Stimulated activated effector memory CD8-positive, alpha-beta T cell treated with anti-CD3 and anti-CD28 coated beads, Interleukin-12 subunit alpha, Interleukin-12 subunit beta, amount 100 ng/mL, for 72 hours (primary cell): ENCODE data around the gene FAM131B.

Experiments
- ATAC-seq: fragments of 150-1000 bp; cut with Tn5 transposase; 2 replicates; pipeline ENCODE4 v1.10.0; 2021
- DNase-seq, 2 donors: peaks; one replicate each; pipeline ENCODE4 v3.0.0; 2021 to 2022; ENCODE audit warnings: low spot score in 2 of 2
- H3K27ac Mint-ChIP-seq: one replicate; pipeline ENCODE4 v1.8.0; 2022; ENCODE audit warnings: mild to moderate bottlenecking, mixed read lengths
- H3K36me3 Mint-ChIP-seq: one replicate; pipeline ENCODE4 v1.8.0; 2022; ENCODE audit warnings: mild to moderate bottlenecking, mixed read lengths
- H3K4me1 Mint-ChIP-seq: one replicate; pipeline ENCODE4 v1.8.0; 2022; ENCODE audit warnings: mixed read lengths
- H3K4me3 Mint-ChIP-seq: one replicate; pipeline ENCODE4 v1.8.0; 2022; ENCODE audit warnings: mild to moderate bottlenecking, mixed read lengths
- H3K9me3 Mint-ChIP-seq: one replicate; pipeline ENCODE4 v1.8.0; 2022; ENCODE audit warnings: mixed read lengths

The FAM131B gene

DNA sequence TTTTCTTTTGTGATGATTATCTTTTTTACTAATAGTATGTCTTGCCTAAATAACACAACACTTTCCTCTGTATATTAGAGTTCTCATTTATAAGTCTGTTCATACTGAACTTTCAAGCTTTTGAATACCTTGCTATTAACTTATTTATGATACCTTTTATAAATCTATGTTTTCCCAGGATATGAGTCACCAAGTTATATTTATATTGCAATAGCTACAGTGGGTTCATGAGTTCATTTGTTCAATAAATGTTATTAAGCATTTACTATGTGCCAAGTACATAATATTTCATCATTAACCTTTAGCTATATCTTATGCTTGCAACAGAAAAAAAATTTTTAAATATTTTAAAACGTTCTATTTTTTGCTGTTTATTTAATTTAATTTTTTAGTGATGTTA lies 28.3 kb downstream of the FAM131B start:
- DNase-seq (no peak), ATAC-seq (no peak)
- H3K27ac Mint-ChIP-seq: no peak overlapping the region
- H3K4me1 Mint-ChIP-seq: no peaks in the 10 kb centered on the region
- H3K4me3 Mint-ChIP-seq: no peak overlapping the region
- no peaks in the 10 kb centered on the region for H3K36me3 Mint-ChIP-seq
- H3K9me3 Mint-ChIP-seq: no peaks in the 10 kb centered on the region

DNA sequence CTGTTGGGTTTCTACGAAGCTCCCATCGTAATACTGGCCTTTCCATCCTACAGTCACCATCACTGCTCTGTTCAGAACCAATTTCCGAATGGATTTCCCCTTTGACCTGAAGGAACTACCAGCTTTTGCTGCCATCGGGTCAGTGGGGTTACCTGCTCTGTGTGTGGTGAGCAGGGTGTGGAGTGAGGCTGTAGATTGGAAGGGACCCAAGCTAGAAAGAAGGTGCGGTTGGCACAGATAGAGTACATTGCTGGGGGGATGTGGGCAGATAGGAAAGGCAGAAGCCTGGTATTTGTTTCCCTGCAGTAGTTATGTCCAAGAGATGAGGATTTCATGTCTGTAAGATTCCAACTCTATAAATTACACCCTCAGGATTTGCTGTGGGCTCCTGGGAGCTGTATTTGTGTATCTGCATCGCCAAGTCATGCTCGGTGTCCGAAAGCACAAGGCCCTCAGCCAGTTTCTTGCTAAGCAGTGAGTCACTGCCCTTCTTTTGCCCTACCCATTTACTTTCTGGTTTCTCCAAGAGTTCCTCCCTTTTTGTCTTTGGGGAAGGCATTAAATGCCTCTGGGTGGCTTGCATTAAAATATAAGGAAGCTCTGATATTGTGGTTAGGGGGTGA lies 31.2 kb downstream of the FAM131B start:
- no peak for ATAC-seq
- peak overlapping the region; percentile 33 for H3K27ac Mint-ChIP-seq
- H3K36me3 Mint-ChIP-seq: no peaks in the 10 kb centered on the region
- H3K4me1 Mint-ChIP-seq: peaks cover 4% of the 10 kb centered on the region
- H3K4me3 Mint-ChIP-seq: no peak overlapping the region
- no peak for DNase-seq
- H3K9me3 Mint-ChIP-seq: no peaks in the 10 kb centered on the region

- Mint-ChIP-seq H3K4me1 (peaks cover 11% of the 10 kb centered on the region), H3K36me3 (no peaks in the 10 kb centered on the region), H3K9me3 (no peaks in the 10 kb centered on the region), H3K27ac (peak overlapping the region; percentile 2), H3K4me3 (no peak overlapping the region)
- ATAC-seq (no peak), DNase-seq (no peak)
Observed at GRCh38 chr7:143329471-143330170, 32.9 kb downstream of the FAM131B start.

DNA sequence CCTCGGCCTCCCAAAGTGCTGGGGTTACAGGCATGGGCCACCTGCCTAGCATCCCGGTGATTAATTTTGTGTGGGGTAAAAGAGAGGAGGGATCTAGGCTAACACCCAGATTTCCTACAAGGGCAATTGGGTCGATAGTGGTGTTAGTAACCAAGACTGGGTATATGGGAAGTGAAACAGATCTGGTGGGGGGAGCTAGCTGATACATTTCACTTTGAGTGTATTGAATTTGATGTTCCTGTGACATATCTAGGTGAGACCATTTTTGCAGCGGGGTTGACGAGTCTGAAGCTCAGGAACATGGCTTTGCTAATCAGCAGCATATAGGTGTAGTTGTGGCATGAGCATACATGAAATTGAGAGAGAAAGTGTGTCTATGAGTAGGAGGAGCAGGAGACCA lies 34.6 kb downstream of the FAM131B start:
- H3K27ac Mint-ChIP-seq: no peak overlapping the region
- H3K9me3 Mint-ChIP-seq: no peaks in the 10 kb centered on the region
- H3K4me1 Mint-ChIP-seq: peaks cover 11% of the 10 kb centered on the region
- H3K4me3 Mint-ChIP-seq: no peak overlapping the region
- ATAC-seq (no peak), DNase-seq (no peak)
- no peaks in the 10 kb centered on the region for H3K36me3 Mint-ChIP-seq

- H3K4me3 Mint-ChIP-seq: no peak overlapping the region
Observed at GRCh38 chr7:143325240-143325639, 37.3 kb downstream of the FAM131B start.

GRCh38 chr7:143323653-143324052 lies 38.9 kb downstream of the FAM131B start:
- ATAC-seq (no peak), DNase-seq (no peak)
- H3K9me3 Mint-ChIP-seq: no peaks in the 10 kb centered on the region
- no peak overlapping the region for H3K27ac Mint-ChIP-seq
- no peak overlapping the region for H3K4me3 Mint-ChIP-seq
- no peaks in the 10 kb centered on the region for H3K36me3 Mint-ChIP-seq
- H3K4me1 Mint-ChIP-seq: peaks cover 11% of the 10 kb centered on the region

More at GRCh38 chr7:143325240-143325639, 37.3 kb downstream of the FAM131B start:
- ATAC-seq (no peak), DNase-seq (no peak)
- H3K36me3 Mint-ChIP-seq: no peaks in the 10 kb centered on the region
- peak overlapping the region; percentile 24 for H3K27ac Mint-ChIP-seq
- peaks cover 11% of the 10 kb centered on the region for H3K4me1 Mint-ChIP-seq
- no peaks in the 10 kb centered on the region for H3K9me3 Mint-ChIP-seq

DNA sequence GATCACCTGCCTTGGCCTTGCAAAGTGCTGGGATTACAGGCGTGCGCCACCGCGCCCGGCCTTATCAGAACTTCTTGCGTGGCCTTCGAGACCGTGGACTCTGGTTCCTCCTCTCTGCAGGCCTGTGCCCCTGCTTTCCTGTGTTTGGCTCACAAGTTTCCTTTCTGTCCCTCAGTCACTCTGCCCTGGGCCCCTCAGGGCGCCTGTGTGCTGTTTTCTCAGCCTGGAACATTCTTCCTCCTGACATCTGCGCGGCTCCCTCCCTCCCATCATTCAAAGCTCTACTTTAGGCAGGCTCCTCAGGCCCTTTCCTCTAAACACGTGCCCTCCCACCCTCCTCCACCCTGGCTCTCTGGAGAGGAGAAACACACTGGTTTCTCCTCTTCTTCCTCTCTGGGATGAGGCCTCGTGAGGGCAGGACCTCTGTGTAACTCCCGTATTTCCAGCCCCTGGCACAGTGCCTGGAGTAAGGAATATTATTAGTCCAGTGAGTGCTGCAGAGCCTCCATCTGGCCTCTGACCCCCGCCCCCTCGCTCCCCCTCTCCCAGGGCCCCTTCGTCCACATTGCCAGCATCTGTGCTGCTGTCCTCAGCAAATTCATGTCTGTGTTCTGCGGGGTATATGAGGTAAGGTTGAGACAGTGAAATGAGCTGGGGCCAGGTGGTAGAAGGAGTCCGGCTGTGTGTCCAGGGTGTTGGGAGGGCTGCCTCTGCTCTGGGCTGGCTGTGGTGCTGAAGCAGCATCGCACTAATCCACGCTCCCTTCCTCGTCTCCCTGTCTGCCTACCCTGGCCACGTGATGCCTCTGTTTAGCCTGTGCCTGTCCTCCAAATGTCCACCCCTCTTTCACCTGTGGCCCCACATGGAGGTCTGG lies 39.5 kb downstream of the FAM131B start:
- ATAC-seq (no peak), DNase-seq (no peak)
- peaks cover 9% of the 10 kb centered on the region for H3K4me1 Mint-ChIP-seq

DNA sequence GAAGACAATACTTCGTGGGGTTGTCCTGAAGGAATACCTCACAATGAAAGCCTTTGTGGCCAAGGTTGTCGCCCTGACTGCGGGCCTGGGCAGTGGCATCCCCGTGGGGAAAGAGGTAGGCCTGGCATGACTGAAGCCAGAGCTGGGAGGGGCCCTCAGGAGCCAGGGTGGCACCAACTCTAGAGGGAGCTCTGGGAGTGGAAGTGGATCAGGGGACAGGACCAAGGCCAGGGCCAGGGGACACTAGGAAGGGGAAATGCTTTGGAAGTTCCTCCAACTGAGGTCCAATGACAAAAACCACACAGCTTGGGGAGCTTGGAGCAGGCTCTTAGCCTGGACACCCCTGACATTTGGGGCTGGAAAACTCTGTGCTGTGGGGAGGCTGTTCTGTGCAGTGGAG lies 40.8 kb downstream of the FAM131B start:
- H3K4me1 Mint-ChIP-seq: peaks cover 7% of the 10 kb centered on the region
- no peak for DNase-seq
- ATAC-seq: no peak
- H3K9me3 Mint-ChIP-seq: no peaks in the 10 kb centered on the region
- no peak overlapping the region for H3K4me3 Mint-ChIP-seq
- no peaks in the 10 kb centered on the region for H3K36me3 Mint-ChIP-seq
- no peak overlapping the region for H3K27ac Mint-ChIP-seq

More for the DNA sequence above, 39.5 kb downstream of the FAM131B start:
- Mint-ChIP-seq H3K36me3 (no peaks in the 10 kb centered on the region), H3K4me3 (no peak overlapping the region), H3K9me3 (no peaks in the 10 kb centered on the region), H3K27ac (no peak overlapping the region)

GRCh38 chr7:143321242-143321641 lies 41.3 kb downstream of the FAM131B start:
- Mint-ChIP-seq H3K4me1 (peaks cover 7% of the 10 kb centered on the region), H3K9me3 (no peaks in the 10 kb centered on the region), H3K27ac (no peak overlapping the region), H3K36me3 (no peaks in the 10 kb centered on the region), H3K4me3 (no peak overlapping the region)
- no peak for ATAC-seq
- DNase-seq: no peak

- no peak overlapping the region for H3K27ac Mint-ChIP-seq
- H3K4me1 Mint-ChIP-seq: peaks cover 5% of the 10 kb centered on the region
- H3K9me3 Mint-ChIP-seq: no peaks in the 10 kb centered on the region
- H3K36me3 Mint-ChIP-seq: no peaks in the 10 kb centered on the region
- H3K4me3 Mint-ChIP-seq: no peak overlapping the region
- ATAC-seq (no peak), DNase-seq (no peak)
Observed at GRCh38 chr7:143320620-143321019, 41.9 kb downstream of the FAM131B start.

DNA sequence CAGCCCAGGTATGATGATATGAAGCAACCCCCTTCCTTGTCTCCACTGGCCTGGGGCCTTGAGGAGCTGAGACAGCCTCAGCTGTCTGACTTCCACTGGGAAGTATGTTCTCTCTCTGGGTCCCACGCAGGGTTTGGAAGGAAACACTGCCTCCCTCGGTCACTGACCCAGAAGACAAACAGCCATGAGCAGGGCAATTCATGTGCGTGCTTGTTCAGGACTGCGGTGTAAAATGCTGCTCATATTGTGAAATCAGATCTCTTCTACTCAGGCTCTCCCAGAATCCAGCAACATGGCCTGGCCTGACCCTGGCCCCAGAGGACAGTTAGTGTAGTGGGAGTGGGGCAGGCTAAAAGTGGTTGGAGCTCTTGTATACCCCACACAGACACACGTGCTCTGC lies 43.9 kb downstream of the FAM131B start:
- no peaks in the 10 kb centered on the region for H3K36me3 Mint-ChIP-seq
- H3K27ac Mint-ChIP-seq: no peak overlapping the region
- ATAC-seq: no peak
- H3K4me1 Mint-ChIP-seq: no peaks in the 10 kb centered on the region
- no peak overlapping the region for H3K4me3 Mint-ChIP-seq
- H3K9me3 Mint-ChIP-seq: no peaks in the 10 kb centered on the region
- DNase-seq: no peak

- Mint-ChIP-seq H3K4me3 (no peak overlapping the region), H3K27ac (no peak overlapping the region), H3K4me1 (no peaks in the 10 kb centered on the region), H3K36me3 (no peaks in the 10 kb centered on the region), H3K9me3 (no peaks in the 10 kb centered on the region)
- DNase-seq (no peak), ATAC-seq (no peak)
Observed at GRCh38 chr7:143316492-143316891, 46.0 kb downstream of the FAM131B start.

- Mint-ChIP-seq H3K36me3 (peaks cover 5% of the 10 kb centered on the region), H3K4me3 (no peak within 1 kb of the TSS), H3K27ac (no peak within 1 kb of the TSS), H3K9me3 (no peaks in the 10 kb centered on the region), H3K4me1 (peaks cover 6% of the 10 kb centered on the region)
- DNase-seq (no peak), ATAC-seq (no peak)
Observed at GRCh38 chr7:143315776-143316175, 46.7 kb downstream of the FAM131B start, which contains the start of gene CLCN1. CLCN1 (plus strand) TSS chr7:143316111; CDS start chr7:143316213, 102 bp downstream.

- no peak overlapping the region for H3K4me3 Mint-ChIP-seq
- H3K36me3 Mint-ChIP-seq: peaks cover 10% of the 10 kb centered on the region
- DNase-seq (no peak), ATAC-seq (no peak)
- H3K9me3 Mint-ChIP-seq: no peaks in the 10 kb centered on the region
- H3K4me1 Mint-ChIP-seq: peaks cover 17% of the 10 kb centered on the region
- no peak overlapping the region for H3K27ac Mint-ChIP-seq
Observed at GRCh38 chr7:143314127-143314526, 48.4 kb downstream of the FAM131B start.

DNA sequence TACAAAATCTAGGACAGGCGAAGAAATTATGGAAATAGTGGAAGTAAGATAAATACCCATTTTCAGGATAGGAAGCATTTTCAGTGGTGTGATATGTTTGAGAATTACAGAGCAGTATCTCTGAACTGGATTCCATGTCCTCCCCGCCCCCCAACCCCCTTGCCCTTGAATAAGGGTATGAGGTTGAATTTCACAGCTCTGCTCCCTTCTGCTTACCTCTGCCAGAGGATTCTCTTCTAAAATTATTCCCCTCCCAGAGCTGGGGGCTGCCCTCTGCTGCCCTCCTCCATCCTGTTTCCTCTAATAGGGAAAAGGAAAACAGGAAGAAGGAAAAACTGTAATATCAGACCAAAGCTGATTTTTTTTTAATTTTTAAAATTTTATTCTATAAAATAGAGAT lies 53.9 kb downstream of the FAM131B start:
- H3K36me3 Mint-ChIP-seq: peaks cover 60% of the 10 kb centered on the region
- no peak overlapping the region for H3K4me3 Mint-ChIP-seq
- peak overlapping the region; percentile 20 for H3K27ac Mint-ChIP-seq
- DNase-seq (no peak), ATAC-seq (no peak)
- no peaks in the 10 kb centered on the region for H3K9me3 Mint-ChIP-seq
- H3K4me1 Mint-ChIP-seq: peaks cover 47% of the 10 kb centered on the region
